ENCODE measurements around the gene ASCC3.
"Not testable (repeated sequence)": the region's sequence is repeated elsewhere in the genome, so short reads cannot be mapped to it uniquely, and the experiment has no call there.

Gene ASCC3

DNA sequence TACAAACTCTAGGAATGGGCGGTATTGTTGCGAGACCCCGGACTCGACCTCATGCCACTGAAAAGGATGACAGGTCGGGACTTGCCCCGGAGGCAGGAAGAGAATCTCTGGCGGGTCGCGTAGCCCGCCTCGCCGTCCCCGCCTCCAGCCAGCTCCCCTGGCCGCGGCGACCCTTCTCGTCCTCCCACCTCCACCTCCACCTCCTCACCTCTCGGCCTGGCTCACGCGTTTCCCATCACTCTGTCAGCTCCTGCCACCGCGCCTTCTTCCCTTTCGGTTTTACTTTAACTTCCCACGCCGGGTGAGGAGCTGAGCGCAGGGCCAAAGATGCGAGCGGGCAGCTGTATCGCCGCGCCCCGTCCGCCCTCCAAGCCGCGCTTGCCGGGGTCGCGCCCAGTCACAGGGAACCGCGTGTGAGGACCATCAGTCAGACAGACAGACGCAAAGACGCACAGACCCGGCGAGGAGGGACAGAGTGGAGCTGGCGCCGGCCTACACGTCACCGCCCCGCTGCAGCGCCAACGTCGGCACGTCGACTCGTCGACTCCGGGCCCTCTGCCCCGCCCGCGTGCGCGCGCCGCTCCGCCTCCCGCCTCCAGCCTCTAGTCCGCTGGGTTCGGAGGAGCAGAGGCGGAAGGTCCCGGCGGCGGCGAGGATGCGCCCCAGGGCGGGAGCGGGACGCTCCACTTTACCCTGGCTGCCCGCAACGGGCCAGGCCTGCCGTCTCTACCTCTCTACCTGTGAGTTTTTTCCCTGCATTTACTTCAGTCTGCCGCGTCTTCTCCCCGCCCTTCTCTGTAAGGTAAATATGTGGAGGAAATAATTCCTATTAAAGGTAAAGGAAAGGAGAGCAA, at the start of gene ASCC3:
Gene ASCC3 (minus strand): TSS at position 477 of the 854 bp plus-strand sequence. CDS start 13,332 bp downstream, outside the sequence.
- peak; percentile 97 for DNase-seq

GRCh38 chr6:100925749-100926148, 44.6 kb upstream of the ASCC3 start:
- DNase-seq: no peak

DNA sequence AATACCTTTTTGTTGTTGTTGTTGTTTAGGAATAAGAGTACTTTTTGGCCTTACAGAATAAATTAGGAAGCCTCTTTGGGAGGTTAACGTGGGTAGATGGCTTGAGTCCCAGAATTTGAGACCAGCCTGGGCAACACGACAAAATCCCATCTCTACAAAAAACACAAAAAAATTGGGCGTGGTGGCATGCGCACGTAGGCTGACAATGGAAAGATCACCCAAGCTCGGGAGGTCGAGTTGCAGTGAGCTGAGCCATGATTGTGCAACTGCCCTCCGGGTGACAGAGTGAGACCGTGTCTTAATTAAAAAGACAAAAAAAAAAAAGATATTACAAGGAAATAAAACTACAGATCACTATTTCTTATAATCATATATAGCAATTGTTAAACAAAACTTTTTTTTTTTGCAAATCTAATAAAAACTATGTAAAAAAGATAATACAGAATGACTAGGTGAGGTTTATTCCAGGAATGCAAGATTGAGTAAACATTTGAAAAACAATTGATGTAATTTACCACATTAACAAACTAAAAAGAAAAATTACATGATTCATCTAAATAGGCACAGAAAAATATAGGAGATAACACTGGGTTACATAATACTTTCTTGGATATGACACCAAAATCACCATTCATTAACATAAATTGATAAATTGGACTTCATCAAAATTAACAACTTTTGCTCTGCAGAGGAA, 43.6 kb upstream of the ASCC3 start:
- no peak for DNase-seq

DNA sequence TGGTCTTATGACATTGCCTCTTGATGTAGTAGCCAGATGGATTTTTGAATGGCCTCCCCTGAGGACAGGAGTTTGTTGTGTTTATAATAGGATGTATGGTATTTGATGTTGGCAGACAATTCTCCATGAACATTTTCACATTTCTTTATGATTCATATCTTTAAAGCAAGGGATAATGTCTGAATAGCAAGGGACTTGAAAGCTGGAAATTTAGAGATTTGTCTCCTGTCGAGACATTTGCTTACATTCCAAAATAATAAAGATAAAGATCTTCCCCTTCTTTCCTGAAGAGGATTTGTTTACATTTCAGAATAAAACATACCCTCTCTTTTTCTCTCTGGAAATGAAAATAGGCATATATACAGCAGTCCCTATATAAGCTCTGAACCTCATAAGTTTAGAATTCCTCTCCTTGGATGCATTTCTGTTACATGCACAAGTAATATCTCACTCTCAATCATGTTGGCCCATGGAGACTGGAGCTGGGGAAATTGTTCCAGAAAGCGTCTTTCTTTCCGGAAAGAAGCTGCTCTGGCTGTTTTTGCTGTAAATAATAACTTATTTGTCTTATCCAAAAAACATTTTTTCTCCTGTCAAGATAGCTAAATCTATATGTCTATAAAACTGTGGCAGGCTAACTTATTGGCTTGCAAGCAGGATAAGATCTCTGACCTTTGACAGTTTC, 42.5 kb upstream of the ASCC3 start:
- DNase-seq: no peak

- no peak for DNase-seq
These were observed 39.0 kb upstream of the ASCC3 start for GRCh38 chr6:100920028-100920605.

GRCh38 chr6:100918152-100918551, 37.0 kb upstream of the ASCC3 start:
- DNase-seq: no peak

DNA sequence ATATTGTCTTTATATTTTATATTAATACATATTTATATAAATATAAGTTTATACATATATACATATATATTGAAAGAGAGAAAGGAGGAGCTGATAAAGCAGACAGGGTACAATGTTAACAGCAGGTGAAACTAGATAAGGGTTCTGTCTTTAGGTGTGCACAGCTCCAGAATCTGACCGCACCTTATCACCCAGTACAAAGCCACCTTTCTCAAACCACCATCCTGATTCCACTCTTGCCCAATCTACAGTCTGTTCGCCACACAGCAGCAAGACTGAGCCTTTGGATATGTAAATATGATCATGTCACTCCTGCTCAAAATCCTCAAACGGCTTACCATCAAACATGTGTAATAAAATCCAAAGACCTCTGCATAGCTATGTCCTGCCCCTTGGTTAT, 34.7 kb upstream of the ASCC3 start:
- DNase-seq: peak; percentile 13

- DNase-seq: no peak
These were observed 32.5 kb upstream of the ASCC3 start for GRCh38 chr6:100913400-100914276.

GRCh38 chr6:100906325-100906724, 25.2 kb upstream of the ASCC3 start:
- no peak for DNase-seq

- DNase-seq: no peak
These were observed 23.9 kb upstream of the ASCC3 start for GRCh38 chr6:100905067-100905466.

GRCh38 chr6:100904316-100904715, 23.2 kb upstream of the ASCC3 start:
- no peak for DNase-seq

GRCh38 chr6:100901582-100901981, 20.5 kb upstream of the ASCC3 start:
- DNase-seq: no peak

GRCh38 chr6:100899202-100899601, 18.1 kb upstream of the ASCC3 start:
- no peak for DNase-seq

- DNase-seq: no peak
These were observed 16.5 kb upstream of the ASCC3 start for GRCh38 chr6:100897671-100898070.

- DNase-seq: no peak
These were observed 12.6 kb upstream of the ASCC3 start for GRCh38 chr6:100893743-100894142.

DNA sequence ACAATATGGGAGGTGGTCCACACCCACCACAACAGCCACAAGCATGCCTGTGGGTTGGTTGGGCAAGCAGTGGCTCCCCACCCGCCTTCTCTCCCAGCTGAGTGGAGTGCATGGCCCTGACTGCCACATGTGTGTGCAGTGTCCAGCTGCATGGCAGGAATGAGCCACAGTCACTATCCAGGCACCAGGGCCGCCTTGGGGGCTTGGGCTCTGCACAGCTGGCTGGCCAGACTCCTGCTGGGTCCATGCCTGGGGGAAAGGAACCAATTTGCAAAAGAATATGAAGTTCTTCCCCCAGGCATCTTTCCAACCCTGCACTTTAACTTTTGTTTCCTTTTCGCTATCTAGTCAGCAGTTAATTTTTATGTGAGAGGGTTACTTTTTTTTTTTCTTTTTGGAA, 11.6 kb upstream of the ASCC3 start:
- DNase-seq: peak; percentile 24

DNA sequence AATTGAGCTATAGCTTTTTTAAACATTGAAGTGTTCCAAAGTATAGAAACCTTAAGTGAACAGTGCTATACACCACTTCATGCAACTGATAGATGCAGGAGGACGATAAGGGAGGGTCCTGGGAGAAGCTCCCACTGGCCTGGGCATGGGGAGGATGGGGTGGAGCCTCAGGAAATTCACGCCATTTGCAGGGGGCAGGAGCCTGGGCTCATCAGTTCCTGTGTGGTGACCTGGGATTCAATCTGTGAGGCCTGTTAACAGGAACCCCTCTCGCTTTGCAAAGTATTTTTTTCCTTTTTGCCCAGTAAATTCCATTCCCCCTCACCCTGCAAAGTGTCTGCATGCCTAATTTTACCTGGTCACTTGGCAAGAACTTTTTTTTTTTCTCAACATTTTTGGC, 11.0 kb upstream of the ASCC3 start:
- no peak for DNase-seq

- DNase-seq: peak; percentile 58
These were observed 9.9 kb upstream of the ASCC3 start for GRCh38 chr6:100891079-100891478.

DNA sequence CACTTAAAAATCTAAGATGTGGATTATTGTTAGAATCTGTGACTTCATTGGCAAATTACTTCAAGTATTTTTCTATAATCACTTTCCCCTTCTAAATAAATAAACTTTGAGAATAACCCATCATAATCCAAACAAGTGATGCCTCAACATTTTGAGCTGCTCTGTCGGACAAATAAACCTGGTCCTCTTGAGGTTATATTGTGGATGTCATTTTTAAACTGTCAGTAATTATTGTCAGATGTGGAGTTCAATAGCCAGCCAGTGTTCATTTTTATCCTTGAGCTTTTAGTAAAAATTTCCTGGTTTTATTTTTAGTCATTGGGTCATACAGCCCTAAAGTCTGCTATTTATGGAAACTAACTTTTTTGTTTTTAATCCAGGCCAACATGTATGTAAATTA, 9.5 kb upstream of the ASCC3 start:
- DNase-seq: not testable (repeated sequence)

- no peak for DNase-seq
These were observed 8.2 kb upstream of the ASCC3 start for GRCh38 chr6:100889351-100889750.

DNA sequence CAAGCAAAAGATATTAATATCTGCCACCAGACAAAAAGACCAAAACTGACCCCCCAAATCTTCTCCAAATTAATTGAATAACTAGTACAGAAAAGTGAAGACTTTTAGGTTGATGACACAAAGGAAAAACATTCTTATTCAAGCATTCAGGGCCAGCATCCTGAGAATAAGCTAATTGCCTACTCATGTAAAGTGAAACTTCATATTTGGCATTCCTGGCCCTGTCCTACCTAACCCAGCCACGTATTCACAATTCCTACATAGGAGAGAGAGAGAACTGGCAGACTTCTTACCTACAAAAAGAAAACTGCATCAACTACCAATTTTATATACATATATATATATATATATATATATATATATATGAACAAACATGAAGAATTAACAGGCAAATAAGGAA, 4.9 kb upstream of the ASCC3 start:
- DNase-seq: no peak

- no peak for DNase-seq
These were observed 2.2 kb upstream of the ASCC3 start for GRCh38 chr6:100883347-100883746.
